Mucosa of rectum (tissue), 2 donors: ENCODE measurements around the gene MATR3.
A peak's percentile ranks its signal among the peaks of the same experiment; 100 is the strongest.
"Not testable (repeated sequence)": the region's sequence is repeated elsewhere in the genome, so short reads cannot be mapped to it uniquely, and the experiment has no call there.

Source experiments
- H3K27ac ChIP-seq, 2 donors: one replicate each; pipeline ENCODE4 v1.7.0; 2013; ENCODE audit warnings: inconsistent platforms in 2 of 2, low read depth in 2 of 2, low read length in 2 of 2
- H3K27me3 ChIP-seq, 2 donors: one replicate each; pipeline ENCODE4 v1.7.0; 2013; ENCODE audit warnings: low read length in 2 of 2; ENCODE audit not compliant: control insufficient read depth in 2 of 2, insufficient read depth in 2 of 2
- H3K36me3 ChIP-seq, 2 donors: one replicate each; pipeline ENCODE4 v1.7.0; 2013; ENCODE audit warnings: low read length in 2 of 2; ENCODE audit not compliant: control insufficient read depth in 2 of 2, insufficient read depth in 2 of 2
- H3K4me1 ChIP-seq, 2 donors: one replicate each; pipeline ENCODE4 v1.7.0; 2013; ENCODE audit warnings: low read length in 2 of 2, mild to moderate bottlenecking in 1 of 2; ENCODE audit not compliant: control insufficient read depth in 2 of 2, insufficient read depth in 2 of 2
- H3K4me3 ChIP-seq, 2 donors: one replicate each; pipeline ENCODE4 v1.7.0; 2013; ENCODE audit warnings: low read length in 2 of 2
- H3K9ac ChIP-seq, 2 donors: one replicate each; pipeline ENCODE4 v1.7.0; 2013; ENCODE audit warnings: low read length in 2 of 2, low read depth in 1 of 2, mild to moderate bottlenecking in 1 of 2
- H3K9me3 ChIP-seq, 2 donors: one replicate each; pipeline ENCODE4 v1.7.0; 2013; ENCODE audit warnings: low read length in 2 of 2; ENCODE audit not compliant: control insufficient read depth in 2 of 2
- donor health status: healthy.
- donor health status: Normal muscosa, but diverticular disease.

The MATR3 gene

DNA sequence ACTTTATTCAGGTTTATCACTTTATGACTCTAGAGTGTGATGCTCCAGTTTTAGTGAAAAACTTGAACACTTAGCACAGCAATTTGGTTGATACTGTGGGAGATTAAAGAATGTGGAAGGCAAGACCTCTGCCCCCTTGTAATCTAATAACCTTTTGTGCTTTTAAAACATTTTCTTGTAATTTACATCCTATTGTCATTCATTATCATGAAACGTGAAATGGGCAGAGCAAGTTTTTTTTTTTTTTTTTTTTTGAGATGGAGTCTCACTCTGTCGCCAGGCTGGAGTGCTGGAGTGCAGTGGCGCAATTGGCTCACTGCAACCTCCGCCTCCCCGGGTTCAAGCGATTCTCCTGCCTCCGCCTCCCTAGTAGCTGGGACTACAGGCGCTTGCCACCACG is 49.9 kb downstream of the MATR3 start:
- H3K27ac ChIP-seq: no peak overlapping the region
- H3K4me3 ChIP-seq: peak overlapping the region; percentile 57 to 99
- no peaks in the 10 kb centered on the region for H3K9me3 ChIP-seq
- peaks cover 18 to 25% of the 10 kb centered on the region in 2 donors for H3K4me1 ChIP-seq
- no peaks in the 10 kb centered on the region for H3K36me3 ChIP-seq
- H3K9ac ChIP-seq: no peak overlapping the region
- H3K27me3 ChIP-seq: no peaks in the 10 kb centered on the region

DNA sequence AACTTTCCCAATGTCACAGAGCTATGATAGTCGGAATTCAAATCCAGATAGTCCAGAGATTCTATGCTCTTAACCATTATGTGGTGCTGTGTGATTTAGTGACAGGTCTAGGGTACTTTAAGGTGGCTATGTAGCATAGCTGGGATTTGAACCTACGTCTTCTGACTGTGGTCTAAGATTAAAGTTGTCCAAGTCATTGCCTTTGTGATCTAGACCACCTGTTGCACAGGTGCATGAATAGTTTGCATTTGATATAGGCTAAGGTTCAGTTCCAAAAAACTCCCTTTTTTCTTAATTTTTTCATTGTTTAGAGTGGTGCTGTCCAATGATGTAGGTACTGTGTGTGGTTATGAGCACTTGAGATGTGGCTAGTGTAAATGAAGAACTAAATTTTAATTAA is 50.6 kb downstream of the MATR3 start:
- Histone ChIP-seq H3K9ac (no peak overlapping the region), H3K9me3 (no peaks in the 10 kb centered on the region), H3K4me3 (peak overlapping the region in 1 of 2 donors; percentile 5), H3K27me3 (no peaks in the 10 kb centered on the region), H3K36me3 (no peaks in the 10 kb centered on the region), H3K27ac (no peak overlapping the region), H3K4me1 (peaks cover 18 to 25% of the 10 kb centered on the region in 2 donors)

DNA sequence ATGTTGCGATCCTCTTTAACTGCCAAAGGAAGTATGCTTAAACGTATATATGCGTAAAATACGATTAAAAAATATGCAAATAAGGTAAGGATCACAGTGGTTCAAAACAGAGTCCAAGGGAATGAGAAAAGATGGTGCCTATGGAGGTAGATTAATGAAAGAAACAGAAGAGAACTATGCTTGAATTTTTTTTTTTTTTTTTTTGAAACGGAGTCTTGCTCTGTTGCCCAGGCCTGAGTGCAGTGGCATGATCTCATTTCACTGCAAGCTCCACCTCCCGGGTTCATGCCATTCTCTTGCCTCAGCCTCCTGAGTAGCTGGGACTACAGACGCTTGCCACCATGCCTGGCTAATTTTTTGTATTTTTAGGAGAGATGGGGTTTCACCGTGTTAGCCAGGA is 51.9 kb downstream of the MATR3 start:
- H3K27me3 ChIP-seq, H3K27ac ChIP-seq, H3K4me3 ChIP-seq, H3K9ac ChIP-seq, H3K9me3 ChIP-seq, H3K36me3 ChIP-seq: not testable (repeated sequence)
- peaks cover 18 to 25% of the 10 kb centered on the region in 2 donors for H3K4me1 ChIP-seq

DNA sequence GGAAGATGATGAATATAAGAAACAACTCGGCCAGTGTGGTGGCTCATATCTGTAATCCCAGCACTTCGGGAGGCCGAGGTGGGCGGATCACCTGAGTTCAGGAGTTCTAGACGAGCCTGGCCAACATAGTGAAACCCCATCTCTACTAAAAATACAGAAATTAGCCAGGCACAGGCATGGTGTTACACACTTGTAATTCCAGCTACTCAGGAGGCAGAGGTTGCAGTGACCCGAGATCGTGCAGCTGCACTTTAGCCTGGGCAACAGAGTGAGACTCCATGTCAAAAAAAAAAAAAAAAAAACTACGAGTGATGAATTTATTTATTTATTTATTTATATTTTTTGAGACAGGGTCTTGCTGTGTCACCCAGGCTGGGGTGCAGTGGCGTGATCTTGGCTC is 54.3 kb downstream of the MATR3 start:
- H3K4me1 ChIP-seq: peaks cover 7 to 14% of the 10 kb centered on the region in 2 donors
- H3K36me3 ChIP-seq, H3K4me3 ChIP-seq, H3K27ac ChIP-seq, H3K9me3 ChIP-seq, H3K9ac ChIP-seq, H3K27me3 ChIP-seq: not testable (repeated sequence)

DNA sequence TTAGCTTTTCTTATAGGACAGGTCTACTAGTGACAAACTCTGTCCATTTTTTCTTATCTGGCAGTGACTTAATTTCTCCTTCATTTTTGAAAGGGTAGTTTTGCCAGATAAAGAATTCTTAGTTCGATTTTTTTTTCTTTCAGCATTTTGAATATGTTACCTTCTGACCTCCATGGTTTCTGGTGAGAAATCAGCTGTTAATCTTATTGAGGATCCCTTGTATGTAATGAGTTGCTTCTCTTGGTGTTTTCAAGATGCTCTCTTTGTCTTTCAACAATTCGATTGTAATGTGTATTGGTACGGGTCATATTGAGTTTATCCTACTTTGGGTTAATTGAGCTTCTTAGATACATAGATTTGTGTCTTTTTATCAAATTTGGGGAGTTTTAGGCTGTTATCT is 60.6 kb downstream of the MATR3 start:
- Histone ChIP-seq H3K36me3 (peaks cover 0 to 10% of the 10 kb centered on the region in 2 donors), H3K27ac (no peak overlapping the region), H3K4me3 (no peak overlapping the region), H3K9ac (no peak overlapping the region), H3K27me3 (no peaks in the 10 kb centered on the region), H3K9me3 (no peaks in the 10 kb centered on the region), H3K4me1 (no peaks in the 10 kb centered on the region)

DNA sequence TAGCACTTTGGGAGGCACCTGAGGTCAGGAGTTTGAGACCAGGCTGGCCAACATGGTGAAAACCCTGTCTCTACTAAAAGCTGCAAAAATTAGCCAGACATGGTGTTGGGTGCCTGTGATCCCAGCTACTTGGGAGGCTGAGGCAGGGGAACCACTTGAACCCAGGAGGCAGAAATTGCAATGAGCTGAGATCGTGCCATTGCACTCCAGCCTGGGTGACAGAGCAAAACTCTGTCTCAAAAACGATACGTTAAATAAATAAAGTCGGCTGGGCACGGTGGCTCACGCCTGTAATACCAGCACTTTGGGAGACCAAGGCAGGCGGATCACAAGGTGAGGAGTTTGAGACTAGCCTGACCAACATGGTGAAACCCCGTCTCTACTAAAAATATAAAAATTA is 62.4 kb downstream of the MATR3 start:
- H3K27ac ChIP-seq, H3K9ac ChIP-seq, H3K4me1 ChIP-seq, H3K9me3 ChIP-seq, H3K36me3 ChIP-seq, H3K4me3 ChIP-seq, H3K27me3 ChIP-seq: not testable (repeated sequence)

DNA sequence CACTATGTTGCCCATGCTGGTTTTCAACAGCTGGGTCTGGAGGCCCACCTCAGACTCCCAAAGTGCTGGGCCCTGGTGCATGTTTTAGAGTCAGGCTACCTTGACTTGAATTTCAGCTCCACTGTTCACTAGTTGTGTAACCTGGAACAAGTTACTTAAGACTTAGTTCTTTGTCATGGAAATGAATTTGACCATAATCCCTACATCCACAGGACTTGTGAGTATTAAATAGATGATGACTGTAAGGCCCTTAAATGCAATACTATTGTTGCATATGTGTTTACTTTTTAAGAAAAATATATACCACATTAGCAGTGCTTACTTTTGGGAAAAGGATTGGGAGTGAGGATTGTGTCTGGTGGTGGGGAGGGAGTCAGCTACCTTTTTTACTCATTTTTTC is 64.5 kb downstream of the MATR3 start:
- Histone ChIP-seq H3K27ac (no peak overlapping the region), H3K27me3 (no peaks in the 10 kb centered on the region), H3K4me1 (no peaks in the 10 kb centered on the region), H3K9me3 (no peaks in the 10 kb centered on the region), H3K36me3 (peaks cover 0 to 10% of the 10 kb centered on the region in 2 donors), H3K9ac (no peak overlapping the region), H3K4me3 (no peak overlapping the region)

DNA sequence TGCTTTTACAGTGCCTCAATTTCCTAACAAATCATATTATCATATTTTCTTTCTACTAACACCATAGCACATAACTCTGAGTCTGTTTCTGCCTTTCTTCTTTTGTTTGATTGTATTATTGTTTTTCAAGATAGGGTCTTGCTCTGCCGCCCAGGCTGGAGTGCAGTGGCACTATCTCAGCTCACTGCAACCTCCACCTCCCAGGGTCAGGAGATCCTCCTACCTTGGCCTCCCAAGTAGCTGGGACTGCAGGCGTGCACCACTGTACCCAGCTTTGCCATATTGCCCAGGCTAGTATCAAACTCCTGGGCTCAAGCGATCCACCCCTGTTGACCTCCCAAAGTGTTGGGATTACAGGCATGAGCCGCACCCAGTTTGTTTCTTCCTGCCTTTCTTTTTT is 66.8 kb downstream of the MATR3 start:
- Histone ChIP-seq H3K9me3 (no peaks in the 10 kb centered on the region), H3K4me3 (no peak overlapping the region), H3K9ac (no peak overlapping the region), H3K27me3 (no peaks in the 10 kb centered on the region), H3K4me1 (no peaks in the 10 kb centered on the region), H3K27ac (no peak overlapping the region), H3K36me3 (peaks cover 11 to 21% of the 10 kb centered on the region in 2 donors)

DNA sequence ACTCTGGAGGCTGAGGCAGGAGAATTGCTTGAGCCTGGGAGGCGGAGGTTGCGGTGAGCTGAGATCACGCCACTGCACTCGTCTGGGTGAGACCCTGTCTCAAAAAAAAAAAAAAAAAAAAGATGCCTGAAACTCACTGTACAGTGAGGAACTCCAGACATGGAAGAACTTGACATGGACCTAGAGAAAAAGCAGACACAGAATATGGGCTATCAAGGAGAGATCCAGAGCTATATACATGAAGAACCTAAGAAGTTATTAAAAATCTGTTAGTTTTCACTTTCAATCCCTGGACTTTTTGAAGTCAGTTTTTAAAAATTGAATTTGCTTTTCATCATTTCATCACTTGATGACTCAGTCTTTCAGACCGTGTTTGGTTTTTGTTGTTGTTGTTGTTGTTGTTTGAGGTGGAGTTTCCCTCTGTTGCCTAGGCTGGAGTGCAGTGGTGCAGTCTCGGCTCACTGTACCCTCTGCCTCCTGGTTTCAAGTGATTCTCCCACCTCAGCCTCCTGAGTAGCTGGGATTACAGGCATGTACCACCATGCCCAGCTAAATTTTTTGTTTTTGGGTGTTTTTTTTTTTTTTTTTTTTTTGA is 68.4 kb downstream of the MATR3 start:
- H3K36me3 ChIP-seq: peaks cover 25 to 31% of the 10 kb centered on the region in 2 donors
- no peaks in the 10 kb centered on the region for H3K4me1 ChIP-seq
- no peaks in the 10 kb centered on the region for H3K9me3 ChIP-seq

DNA sequence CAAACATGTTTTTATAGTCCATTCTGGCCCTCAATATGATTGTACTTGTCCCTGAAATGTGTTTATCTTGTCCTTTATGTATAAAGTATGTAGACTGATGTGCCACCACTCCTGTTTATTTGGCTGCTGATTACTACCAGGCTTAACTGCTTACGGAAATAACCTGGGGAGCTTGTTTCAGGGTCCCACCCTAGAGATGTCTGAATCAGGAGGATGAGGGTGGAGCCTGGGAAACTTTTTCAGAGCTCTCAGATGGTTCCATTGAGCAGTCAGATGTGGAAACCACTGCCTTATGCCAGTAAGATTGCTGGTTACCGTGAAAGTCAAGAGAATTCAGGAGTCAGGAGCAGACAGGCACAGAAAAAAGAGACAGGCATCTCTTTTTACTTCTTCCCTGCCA is 70.4 kb downstream of the MATR3 start:
- Histone ChIP-seq H3K9me3 (no peaks in the 10 kb centered on the region), H3K4me3 (no peak overlapping the region), H3K27ac (no peak overlapping the region), H3K36me3 (peaks cover 28 to 32% of the 10 kb centered on the region in 2 donors), H3K4me1 (no peaks in the 10 kb centered on the region), H3K27me3 (no peaks in the 10 kb centered on the region), H3K9ac (no peak overlapping the region)

More for the DNA sequence above, 68.4 kb downstream of the MATR3 start:
- H3K27me3 ChIP-seq: no peaks in the 10 kb centered on the region
- H3K27ac ChIP-seq: no peak overlapping the region
- no peak overlapping the region for H3K9ac ChIP-seq
- no peak overlapping the region for H3K4me3 ChIP-seq

DNA sequence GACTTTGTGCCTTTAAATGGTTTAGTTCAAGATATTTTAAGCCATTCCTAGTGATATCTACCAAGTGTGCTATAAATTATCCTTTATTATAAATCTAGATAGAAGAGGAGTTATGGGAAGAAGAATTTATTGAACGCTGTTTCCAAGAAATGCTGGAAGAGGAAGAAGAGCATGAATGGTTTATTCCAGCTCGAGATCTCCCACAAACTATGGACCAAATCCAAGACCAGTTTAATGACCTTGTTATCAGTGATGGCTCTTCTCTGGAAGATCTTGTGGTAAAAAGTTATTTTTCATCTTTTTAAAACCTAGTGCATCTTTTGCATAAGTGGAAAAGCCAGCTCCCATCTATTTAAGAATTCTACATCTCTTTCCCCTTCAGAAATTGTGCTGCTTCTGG is 70.9 kb downstream of the MATR3 start:
- H3K4me1 ChIP-seq: no peaks in the 10 kb centered on the region
- H3K36me3 ChIP-seq: peaks cover 31 to 32% of the 10 kb centered on the region in 2 donors
- no peaks in the 10 kb centered on the region for H3K9me3 ChIP-seq
- no peaks in the 10 kb centered on the region for H3K27me3 ChIP-seq
- no peak overlapping the region for H3K4me3 ChIP-seq
- H3K9ac ChIP-seq: no peak overlapping the region
- H3K27ac ChIP-seq: no peak overlapping the region
